GM21528 (cell line): Measurements from ENCODE around the gene CAMTA1.

Experiments used
- ATAC-seq: cut with Tn5 transposase; IDR thresholded peaks from one replicate; pipeline ENCODE4 v1.9.1; 2021; ENCODE audit warnings: mild to moderate bottlenecking, moderate library complexity; ENCODE audit not compliant: unreplicated experiment, low FRiP score

CAMTA1 gene

DNA sequence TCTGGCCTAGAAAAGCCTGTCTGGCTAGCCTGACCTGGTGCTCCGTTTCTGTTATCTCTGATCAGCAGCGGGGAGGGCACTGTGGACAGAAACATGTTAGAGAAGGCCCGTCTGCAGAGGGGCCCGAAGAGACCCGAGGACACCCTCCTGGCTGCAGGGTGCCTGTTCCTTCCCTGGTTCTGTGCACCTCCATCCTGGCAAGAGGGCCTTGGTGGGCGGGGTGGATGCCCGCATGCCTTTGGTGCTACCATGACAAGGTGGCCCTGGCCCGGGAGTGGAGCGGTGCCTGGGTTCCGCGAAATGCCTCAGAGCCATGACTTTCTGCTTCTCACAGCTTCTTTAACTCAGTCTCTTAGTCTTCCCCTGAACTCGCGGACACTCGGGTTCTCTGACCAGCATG, 233.6 kb downstream of the CAMTA1 start:
- no peak for ATAC-seq

DNA sequence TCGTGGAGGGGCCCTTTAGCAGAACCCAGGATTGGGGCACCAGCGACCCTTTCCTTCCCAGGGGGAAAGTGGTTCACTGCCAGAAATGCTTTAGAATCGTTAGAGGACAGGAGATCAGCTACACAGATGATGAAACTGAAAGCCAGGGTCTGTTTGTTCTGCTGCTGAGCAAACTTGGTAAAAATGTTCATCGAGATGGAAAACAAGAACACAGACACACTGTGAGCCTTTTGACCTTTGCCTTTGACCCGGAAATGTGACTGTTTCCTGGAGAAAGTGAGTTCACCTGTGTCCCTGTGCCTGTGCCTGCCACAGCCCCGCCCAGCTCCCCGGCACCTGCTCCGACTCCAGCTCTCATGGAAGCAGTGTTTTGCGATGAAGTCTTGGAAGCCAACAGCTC, 234.3 kb downstream of the CAMTA1 start:
- ATAC-seq: no peak

DNA sequence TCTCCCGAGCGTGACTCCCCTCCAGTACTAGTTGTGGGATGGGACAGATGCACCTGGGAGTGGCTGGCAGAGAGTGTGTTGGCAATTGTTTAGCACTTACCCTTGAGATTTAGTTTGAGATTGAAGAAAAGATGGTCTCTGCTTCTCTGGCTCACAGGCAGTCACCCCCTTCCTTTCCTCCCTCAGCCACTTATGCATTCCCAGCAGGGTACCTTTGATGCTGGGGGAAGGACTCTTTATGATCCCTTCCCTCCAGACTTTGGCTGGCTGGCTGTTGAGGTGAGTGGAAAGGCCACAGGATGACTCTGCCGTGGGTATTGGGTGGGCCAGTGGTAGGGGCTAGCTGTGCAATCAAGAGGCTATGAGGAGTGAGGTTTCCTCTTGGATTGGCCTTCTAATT, 236.8 kb downstream of the CAMTA1 start:
- no peak for ATAC-seq

DNA sequence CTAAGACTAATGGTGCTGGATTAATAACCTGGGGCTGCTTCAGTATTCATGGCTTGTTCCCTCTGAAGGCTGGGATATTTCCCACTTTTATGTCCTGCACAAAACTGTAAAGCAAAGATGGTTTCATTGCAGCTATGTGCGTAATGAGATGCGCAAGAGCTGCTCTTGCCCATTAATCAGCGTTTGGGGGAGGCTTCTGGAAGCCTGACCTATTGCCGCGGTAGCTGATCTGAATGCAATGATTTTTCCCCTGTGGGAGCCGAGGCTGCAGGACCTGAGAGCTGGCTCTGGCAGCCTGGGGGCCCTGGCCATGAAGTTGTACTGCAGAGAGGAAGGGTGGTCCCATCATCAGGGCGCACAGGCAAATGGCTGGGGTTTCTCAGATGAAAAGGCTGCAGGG, 239.8 kb downstream of the CAMTA1 start:
- no peak for ATAC-seq

DNA sequence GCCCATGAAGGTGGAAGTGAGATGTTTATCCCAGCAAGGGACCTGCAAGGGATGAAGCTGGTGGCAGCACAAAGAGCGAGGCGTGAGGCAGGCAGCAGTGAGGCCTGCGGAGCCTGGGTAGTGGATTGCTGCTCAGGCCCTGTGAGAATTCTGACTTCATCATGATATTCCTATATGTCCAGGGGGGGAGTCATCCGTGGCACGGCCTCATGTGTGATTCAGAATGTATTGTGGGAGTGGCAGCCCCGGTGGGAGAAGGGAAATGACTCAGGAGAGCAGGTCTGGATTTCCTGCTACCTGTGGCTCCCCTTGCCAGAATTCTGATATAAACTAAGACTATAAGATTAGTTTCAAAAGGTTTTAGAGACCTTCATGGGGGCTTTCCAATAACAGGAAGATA, 240.9 kb downstream of the CAMTA1 start:
- ATAC-seq: no peak

DNA sequence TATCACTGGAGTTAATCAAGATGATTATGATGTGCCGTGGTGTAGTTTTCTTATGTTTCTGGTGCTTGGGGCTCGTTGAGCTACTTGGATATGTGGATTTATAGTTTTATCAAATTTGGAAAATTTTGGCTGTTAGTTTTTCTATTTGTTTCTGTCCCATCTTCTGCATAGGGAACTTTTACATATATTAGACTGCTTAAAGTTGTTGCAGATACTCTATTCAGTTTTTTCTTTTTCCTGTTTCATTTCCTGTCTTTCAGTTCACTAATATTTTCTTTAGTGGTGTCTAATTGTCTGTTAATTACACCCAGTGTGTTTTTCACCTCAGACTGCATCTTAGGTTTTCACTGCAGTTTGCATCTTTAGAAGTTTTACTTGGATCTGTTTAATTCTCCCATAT, 247.7 kb downstream of the CAMTA1 start:
- no peak for ATAC-seq

DNA sequence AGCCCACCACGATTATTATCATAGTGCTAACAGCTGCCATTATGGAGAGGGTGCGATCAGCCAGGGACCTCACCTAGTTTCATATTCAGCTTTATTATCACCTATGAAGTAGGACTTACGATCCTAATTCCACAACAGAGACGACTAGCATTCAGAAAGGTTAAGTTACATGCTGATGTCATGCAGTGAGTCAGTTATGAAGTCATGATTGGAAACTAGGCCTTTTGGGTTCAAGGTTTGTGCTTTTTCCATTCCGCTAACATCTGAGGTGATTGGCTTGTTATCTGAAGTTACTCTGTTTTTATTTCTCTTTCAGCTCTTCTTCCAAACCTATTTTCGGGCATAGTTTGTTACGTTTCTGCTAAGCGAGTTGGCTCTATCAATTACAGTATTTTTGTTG, 251.1 kb downstream of the CAMTA1 start:
- no peak for ATAC-seq

DNA sequence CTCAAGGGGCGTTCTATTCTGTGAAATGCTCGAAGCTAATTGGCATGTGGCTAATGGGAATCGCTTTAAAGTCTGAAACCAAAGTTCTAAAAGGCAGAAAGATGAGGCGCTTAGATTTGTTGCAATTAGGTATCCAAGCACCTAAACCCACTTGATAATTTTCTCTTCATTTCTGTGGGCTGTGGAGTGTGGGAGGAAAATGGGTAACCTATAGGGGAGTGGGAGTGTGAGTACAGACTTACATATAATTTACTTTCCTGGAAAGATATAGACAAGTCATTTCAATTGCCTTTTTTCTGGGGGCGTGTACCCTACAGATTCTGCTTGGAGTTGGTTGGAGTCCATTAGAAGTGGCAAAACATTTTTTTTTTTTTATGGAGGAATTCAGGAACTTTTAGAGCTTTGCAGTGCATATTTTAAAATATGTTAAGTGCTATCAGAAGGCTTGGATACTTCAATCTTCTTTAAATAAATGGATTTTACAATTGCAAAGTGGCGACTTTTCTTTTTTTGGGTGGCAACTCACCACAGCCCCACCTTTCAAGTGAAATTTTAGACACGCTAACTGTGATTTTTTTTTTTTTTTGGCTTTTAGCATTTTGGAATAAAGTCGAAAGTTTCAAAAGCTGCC, 254.5 kb downstream of the CAMTA1 start:
- no peak for ATAC-seq

GRCh38 chr1:7040969-7041695, 255.9 kb downstream of the CAMTA1 start:
- no peak for ATAC-seq

- ATAC-seq: no peak
Observed at GRCh38 chr1:7042322-7043190, 257.3 kb downstream of the CAMTA1 start.

DNA sequence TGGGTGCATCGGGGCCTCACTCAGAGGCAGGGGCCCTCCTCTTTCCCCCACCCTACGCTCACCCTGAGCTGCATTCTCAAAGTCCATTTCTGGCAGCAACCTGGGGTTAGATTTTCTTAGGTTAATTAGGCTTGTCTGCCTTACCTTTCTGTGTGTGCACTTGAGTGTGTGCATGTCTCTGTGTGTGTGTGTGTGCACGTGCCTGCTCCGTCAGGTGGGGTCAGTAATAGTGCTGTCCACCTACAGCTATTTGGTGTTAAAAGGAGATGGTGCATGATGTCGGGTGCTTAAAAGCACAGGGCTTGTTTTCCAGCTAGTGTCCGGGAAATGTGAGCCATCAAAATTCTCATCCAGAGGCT, 257.9 kb downstream of the CAMTA1 start:
- no peak for ATAC-seq

DNA sequence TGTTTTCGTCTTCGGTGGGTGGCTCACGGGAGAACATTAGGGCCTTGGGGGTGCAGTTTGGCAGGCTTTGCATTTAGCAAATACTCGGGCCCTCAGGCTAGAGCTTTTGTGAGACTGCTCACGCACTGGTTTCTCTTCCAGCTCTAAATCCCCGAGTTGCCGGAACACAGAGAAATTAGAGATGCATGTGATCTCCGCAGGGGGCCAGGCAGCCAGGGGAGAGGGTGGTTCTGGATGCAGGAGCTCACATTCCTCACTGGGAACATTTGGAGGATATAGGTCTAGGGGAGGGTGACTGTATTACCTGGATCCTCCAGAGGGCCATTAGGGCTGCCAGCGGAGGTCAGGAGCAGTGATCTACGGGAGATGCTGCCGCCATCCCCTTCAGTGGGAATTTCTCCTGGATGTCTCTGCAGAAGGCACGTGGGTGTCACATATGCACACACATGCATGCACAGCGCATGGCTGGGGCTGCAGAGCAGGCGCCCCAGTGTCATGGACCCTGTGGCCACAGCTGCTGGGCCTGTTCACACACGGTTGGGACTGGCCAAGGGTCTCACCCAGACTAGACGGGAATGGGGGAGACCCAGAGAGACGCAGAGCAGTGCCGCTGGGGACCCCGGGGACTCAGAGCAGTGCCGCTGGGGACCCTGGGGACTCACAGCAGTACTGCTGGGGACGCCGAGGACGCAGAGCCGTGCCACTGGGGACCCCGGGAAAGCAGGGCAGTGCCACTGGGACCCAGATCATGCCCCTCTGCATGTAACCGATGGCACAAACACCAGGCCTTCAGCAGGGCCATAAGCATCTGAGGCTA, 258.7 kb downstream of the CAMTA1 start:
- no peak for ATAC-seq

DNA sequence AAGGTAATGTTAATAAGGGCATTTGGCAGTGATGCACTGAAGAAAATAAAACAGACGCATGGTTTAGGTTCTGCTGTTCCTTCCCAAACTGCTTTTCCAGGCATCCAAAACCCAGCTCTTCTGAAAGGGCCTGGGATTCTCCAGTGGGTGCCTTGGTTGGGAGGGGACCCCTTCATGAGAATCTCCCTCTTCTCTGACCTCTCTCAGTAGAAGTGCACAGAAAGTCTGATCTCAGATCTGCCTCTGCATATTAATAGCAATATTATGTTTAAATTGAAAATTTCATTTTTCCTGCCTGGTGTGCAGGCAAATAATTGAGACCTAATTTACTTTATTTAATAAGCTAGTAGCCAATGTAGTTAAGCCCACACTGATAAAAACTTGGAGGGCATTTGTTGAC, 260.6 kb downstream of the CAMTA1 start:
- ATAC-seq: no peak

GRCh38 chr1:7046314-7046713, 261.1 kb downstream of the CAMTA1 start:
- no peak for ATAC-seq

DNA sequence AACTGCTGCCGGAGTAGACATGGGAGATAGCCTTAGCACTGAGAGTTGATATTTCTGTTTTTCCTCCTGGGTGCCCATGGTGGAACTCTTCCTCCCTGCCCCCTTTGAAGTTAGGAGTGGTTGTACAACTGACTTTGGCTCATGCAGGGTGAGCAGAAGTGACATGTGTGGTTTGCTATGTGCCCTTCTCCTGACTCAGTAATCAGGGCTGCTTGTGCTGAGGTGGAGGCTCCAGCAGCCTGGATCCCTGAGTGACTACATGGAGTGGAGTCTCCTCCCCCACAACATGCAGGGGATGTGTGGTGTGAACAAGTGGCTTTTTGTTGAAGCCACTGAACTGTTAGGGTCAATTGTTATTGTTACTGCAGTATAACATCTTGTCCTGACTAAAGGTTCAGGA, 261.6 kb downstream of the CAMTA1 start:
- ATAC-seq: no peak

DNA sequence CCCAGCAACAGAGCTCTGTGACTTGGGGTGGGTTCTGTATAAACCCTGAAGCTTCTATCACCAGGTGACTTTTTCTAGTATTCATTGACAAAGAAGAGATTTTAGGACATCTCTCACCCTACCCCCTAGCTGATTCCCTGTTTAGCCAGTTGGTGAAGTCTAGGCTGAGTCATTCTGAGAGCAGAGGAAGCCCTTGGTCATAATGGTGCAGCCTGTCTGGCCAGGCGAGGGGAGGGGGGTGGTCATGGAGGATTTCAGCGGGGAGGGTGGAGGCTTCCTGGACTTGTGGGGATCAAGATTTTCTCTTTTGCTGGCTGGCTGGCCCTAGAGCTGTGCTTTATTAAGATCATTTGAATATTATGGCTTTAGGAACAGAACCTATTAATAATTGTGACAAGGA, 262.6 kb downstream of the CAMTA1 start:
- no peak for ATAC-seq

DNA sequence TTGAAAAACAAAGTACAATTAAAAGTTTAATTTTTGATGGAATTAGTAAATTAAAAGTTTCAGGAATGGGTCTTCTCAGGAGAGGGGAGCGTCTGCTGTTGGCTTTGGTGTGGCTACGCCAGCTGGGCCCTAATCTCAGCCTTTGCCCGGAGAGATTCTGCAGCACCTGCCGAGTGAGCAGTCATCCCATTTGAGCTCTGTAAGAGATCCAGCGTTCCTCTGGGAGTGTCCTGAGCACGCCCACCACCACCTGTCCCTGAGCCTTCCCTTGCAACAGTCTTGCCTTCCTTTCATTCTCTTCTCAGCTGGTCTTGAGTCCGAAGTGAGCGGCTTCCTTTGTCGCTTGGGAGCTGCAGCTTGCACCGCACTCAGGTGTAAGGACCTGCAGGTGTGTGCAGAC, 263.1 kb downstream of the CAMTA1 start:
- no peak for ATAC-seq

- ATAC-seq: no peak
Observed at GRCh38 chr1:7049913-7050625, 264.8 kb downstream of the CAMTA1 start.

DNA sequence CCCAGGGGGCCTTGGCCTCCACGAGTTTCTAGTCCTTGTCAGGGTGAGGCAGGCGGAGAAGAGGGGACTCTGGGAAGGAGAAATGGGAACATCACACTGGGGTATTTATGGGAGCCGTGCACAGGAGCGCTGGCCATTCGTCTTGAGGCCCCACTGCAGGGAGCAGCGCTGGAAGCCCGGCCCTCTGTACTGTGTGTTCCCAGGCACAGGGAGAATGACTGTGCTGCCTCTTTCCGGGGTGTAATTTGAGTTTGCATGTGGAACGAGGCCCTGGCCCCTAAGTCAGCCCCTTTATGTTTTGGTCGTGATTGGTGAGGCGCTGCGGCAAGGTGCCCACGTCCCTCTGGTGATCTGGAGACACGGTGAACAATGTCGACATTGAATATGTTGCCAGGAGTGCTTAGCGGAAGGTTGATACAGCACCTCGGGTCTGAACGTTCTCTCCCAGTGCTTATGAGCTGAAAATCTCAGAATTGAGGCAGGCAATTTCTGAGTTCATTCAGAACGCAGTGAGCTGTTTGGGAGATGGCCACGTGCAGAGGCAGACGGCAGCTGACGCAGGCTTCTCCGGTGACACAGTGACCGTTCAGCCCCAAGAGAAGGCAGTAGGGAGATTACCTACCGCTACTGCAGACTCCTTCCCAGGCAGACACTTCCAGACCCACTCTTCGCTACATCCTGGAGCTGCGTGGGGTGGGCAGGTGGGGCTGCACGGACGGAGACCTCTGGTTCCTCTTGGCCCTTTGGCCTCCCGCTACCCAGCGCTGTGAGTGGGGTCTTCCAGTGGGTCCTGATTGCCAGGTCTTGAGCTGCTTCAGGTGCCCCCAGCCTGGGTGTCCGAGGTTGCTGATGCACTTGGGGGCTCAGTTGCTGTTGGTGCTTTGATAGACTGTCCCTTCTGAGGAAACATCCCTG, 265.8 kb downstream of the CAMTA1 start:
- no peak for ATAC-seq
